CD4-positive, alpha-beta T cell (primary cell): ENCODE results near the gene RNU6-1. TPM values are rescaled to one million over a fixed set of nuclear protein-coding genes. Genes with fewer than 3 reads are reported as not detected.

Source experiments
- ATAC-seq: fragments of 200-7000 bp; cut with Tn5 transposase; one replicate; pipeline ENCODE4 v1.10.0; 2022; ENCODE audit warnings: mild to moderate bottlenecking; ENCODE audit not compliant: poor library complexity
- CTCF ChIA-PET: fragments of 350-600 bp; sonication (Branson Sonifier 250); formaldehyde crosslinking; loops from one replicate; lab custom pipeline; 2021; ENCODE audit warnings: antibody characterized with exemption, inconsistent platforms; lab: Charles Lee
- POLR2A ChIA-PET: fragments of 350-600 bp; sonication (Branson Sonifier 250); formaldehyde crosslinking; loops from one replicate; lab custom pipeline; 2021; ENCODE audit warnings: antibody characterized with exemption, inconsistent platforms; lab: Charles Lee
- DNase-seq, 14 experiments: peaks; one replicate each; pipeline ENCODE4 v3.0.0-alpha.2; 2013 to 2020; ENCODE audit warnings: mixed read lengths in 2 of 14
- H3K27ac ChIP-seq, 2 donors: one replicate each; pipeline versions ENCODE4 v1.5.1 to v1.7.0; 2013; ENCODE audit warnings: low read length in 2 of 2, low read depth in 1 of 2, mild to moderate bottlenecking in 1 of 2
- H3K27me3 ChIP-seq, 2 experiments: 1 replicate in 1 of 2; 2 replicates in 1 of 2; pipeline versions ENCODE4 v1.6.1 to v1.7.0; 2013; ENCODE audit warnings: low read length in 2 of 2, control low read depth in 1 of 2, mild to moderate bottlenecking in 1 of 2, moderate library complexity in 1 of 2; ENCODE audit not compliant: insufficient read depth in 2 of 2, control insufficient read depth in 1 of 2
- H3K36me3 ChIP-seq: one replicate; pipeline ENCODE4 v1.6.1; 2013; ENCODE audit warnings: low read length, control low read depth; ENCODE audit not compliant: insufficient read depth
- H3K4me1 ChIP-seq: one replicate; pipeline ENCODE4 v1.6.1; 2013; ENCODE audit warnings: low read length, control low read depth; ENCODE audit not compliant: insufficient read depth
- H3K4me3 ChIP-seq: one replicate; pipeline ENCODE4 v1.5.1; 2013; ENCODE audit warnings: mild to moderate bottlenecking, low read length, moderate library complexity
- H3K9me3 ChIP-seq, 2 experiments: 1 replicate in 1 of 2; 2 replicates in 1 of 2; pipeline versions ENCODE4 v1.6.1 to v1.7.0; 2013; ENCODE audit warnings: low read length in 2 of 2, mild to moderate bottlenecking in 2 of 2, control low read depth in 1 of 2, moderate library complexity in 1 of 2; ENCODE audit not compliant: control insufficient read depth in 1 of 2, insufficient read depth in 1 of 2
- H3K27ac Mint-ChIP-seq: one replicate; pipeline ENCODE4 v1.8.0; 2020; ENCODE audit warnings: mixed read lengths
- H3K27me3 Mint-ChIP-seq: one replicate; pipeline ENCODE4 v1.8.0; 2021; ENCODE audit warnings: mixed read lengths
- H3K36me3 Mint-ChIP-seq: one replicate; pipeline ENCODE4 v1.8.0; 2021; ENCODE audit warnings: low read depth, mixed read lengths
- H3K4me1 Mint-ChIP-seq: one replicate; pipeline ENCODE4 v1.8.0; 2021; ENCODE audit warnings: low read depth, mixed read lengths
- H3K4me3 Mint-ChIP-seq: one replicate; pipeline ENCODE4 v1.8.0; 2020; ENCODE audit warnings: mild to moderate bottlenecking, mixed read lengths
- H3K9me3 Mint-ChIP-seq: one replicate; pipeline ENCODE4 v1.8.0; 2020; ENCODE audit warnings: mixed read lengths
- intact Hi-C, 2 experiments: fragments of 100-400 bp; cut with DNase I in 1 of 2; cut with micrococcal nuclease in 1 of 2; formaldehyde crosslinking; loops; one replicate each; pipeline versions ENCODE4 v1.15.1 to v1.9.0; 2023 to 2025; cut with DNase I, micrococcal nuclease
- total RNA-seq, 174 experiments: library from RNA in 2 of 174; stranded (reverse) in 2 of 174; gene quantifications; one replicate each; pipeline ENCODE4 v1.2.3 and lab custom pipeline; 2021 to 2026
- TF ChIP-seq, protein P1 (sequence below): fragments of 200-600 bp; IDR thresholded peaks from one replicate; pipeline ENCODE4 v1.8.0; 2022; ENCODE audit warnings: antibody characterized with exemption, mild to moderate bottlenecking

The RNU6-1 gene
- total RNA-seq, 2 experiments from 2014 or later = not detected

DNA sequence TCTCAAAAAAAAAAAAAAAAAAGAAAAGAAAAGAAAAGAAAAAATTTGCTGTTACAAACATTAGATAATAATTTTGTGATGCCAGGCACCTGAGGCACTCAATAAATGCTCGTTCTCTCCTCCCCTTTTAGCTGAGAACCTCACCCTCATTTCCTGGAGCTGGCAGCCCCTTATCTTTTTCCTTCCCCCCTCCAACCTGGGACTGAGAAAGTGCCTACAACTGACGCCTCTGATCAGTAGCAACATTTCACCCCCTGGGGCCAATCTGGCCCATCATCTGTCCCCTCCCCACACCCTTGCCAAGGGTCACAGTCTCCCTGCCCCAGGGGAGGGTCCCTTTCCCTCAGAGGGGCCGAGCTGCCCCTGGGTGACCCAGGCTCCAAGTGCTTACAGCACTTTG lies 12.6 kb upstream of the RNU6-1 start:
- Mint-ChIP-seq H3K27me3 (no peaks in the 10 kb centered on the region), H3K4me3 (no peak overlapping the region), H3K27ac (no peak overlapping the region), H3K36me3 (no peaks in the 10 kb centered on the region), H3K4me1 (no peaks in the 10 kb centered on the region), H3K9me3 (no peaks in the 10 kb centered on the region)
- ChIA-PET POLR2A (no interaction called here), CTCF (no interaction called here)
- ATAC-seq = no peak
- no peak for DNase-seq
- Histone ChIP-seq H3K27me3 (no peaks in the 10 kb centered on the region), H3K4me1 (no peaks in the 10 kb centered on the region), H3K9me3 (no peaks in the 10 kb centered on the region), H3K27ac (no peak overlapping the region), H3K36me3 (no peaks in the 10 kb centered on the region), H3K4me3 (no peak overlapping the region)
- intact Hi-C loops = no loop called here
- TF ChIP-seq, protein P1, sequence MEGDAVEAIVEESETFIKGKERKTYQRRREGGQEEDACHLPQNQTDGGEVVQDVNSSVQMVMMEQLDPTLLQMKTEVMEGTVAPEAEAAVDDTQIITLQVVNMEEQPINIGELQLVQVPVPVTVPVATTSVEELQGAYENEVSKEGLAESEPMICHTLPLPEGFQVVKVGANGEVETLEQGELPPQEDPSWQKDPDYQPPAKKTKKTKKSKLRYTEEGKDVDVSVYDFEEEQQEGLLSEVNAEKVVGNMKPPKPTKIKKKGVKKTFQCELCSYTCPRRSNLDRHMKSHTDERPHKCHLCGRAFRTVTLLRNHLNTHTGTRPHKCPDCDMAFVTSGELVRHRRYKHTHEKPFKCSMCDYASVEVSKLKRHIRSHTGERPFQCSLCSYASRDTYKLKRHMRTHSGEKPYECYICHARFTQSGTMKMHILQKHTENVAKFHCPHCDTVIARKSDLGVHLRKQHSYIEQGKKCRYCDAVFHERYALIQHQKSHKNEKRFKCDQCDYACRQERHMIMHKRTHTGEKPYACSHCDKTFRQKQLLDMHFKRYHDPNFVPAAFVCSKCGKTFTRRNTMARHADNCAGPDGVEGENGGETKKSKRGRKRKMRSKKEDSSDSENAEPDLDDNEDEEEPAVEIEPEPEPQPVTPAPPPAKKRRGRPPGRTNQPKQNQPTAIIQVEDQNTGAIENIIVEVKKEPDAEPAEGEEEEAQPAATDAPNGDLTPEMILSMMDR = no peak

DNA sequence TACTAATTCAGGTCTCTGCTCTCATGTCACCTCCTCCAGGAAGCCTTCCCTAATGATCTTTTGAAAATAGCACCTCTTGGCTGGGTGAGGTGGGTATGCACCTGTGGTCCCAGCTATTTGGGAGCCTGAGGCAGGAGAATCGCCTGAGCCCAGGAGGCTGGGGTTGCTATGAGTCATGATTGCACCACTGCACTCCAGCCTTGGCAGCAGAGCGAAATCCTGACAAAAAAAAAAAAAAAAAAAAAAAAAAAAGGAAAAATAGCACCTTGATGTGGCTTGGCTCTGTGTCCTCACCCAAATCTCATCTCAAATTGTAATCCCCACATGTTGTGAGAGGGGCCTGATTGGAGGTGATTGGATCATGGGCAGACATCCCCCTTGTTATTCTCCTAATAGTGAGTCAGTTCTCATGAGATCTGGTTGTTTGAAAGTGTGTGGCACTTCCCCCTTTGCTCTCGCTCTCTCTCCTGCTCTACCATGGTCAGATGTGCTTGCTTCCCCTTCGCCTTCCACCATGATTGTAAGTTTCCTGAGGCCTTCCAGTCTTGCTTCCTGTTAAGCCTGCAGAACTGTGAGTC lies 11.2 kb upstream of the RNU6-1 start:
- no peaks in the 10 kb centered on the region for H3K36me3 Mint-ChIP-seq
- H3K27me3 Mint-ChIP-seq = no peaks in the 10 kb centered on the region
- no peaks in the 10 kb centered on the region for H3K36me3 ChIP-seq
- H3K27ac Mint-ChIP-seq = no peak overlapping the region
- no peaks in the 10 kb centered on the region for H3K4me1 ChIP-seq
- intact Hi-C loops = no loop called here
- POLR2A ChIA-PET = no interaction called here
- CTCF ChIA-PET = no interaction called here
- H3K27me3 ChIP-seq = no peaks in the 10 kb centered on the region
- DNase-seq = peak in 2 of 14 experiments; percentile 47 to 62
- no peaks in the 10 kb centered on the region for H3K9me3 Mint-ChIP-seq
- H3K4me1 Mint-ChIP-seq = no peaks in the 10 kb centered on the region
- H3K4me3 Mint-ChIP-seq = no peak overlapping the region
- H3K4me3 ChIP-seq = no peak overlapping the region
- no peaks in the 10 kb centered on the region for H3K9me3 ChIP-seq
- ATAC-seq = no peak
- no peak overlapping the region for H3K27ac ChIP-seq
- TF ChIP-seq, protein P1 = no peak

DNA sequence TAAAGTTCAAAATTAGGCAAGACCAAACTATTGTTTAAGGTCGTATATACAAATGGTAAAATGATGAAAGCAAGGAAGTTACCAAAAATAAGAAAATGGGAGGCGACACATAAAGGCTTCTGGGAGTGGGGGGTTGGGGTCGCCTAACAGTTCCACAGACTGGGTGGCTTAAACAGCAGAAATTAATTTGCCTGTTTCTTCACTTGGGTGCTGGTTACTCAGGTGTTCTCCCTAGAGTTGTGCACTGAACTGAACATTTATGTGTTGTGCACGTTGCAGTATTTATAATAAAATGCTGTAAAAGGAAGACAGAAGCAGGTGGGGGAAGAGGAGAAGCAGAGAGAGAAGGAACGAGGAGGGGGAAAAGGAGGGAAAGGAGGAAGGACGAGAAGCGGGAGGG lies 10.5 kb upstream of the RNU6-1 start:
- no peaks in the 10 kb centered on the region for H3K9me3 Mint-ChIP-seq
- Histone ChIP-seq H3K36me3 (no peaks in the 10 kb centered on the region), H3K4me3 (no peak overlapping the region), H3K4me1 (no peaks in the 10 kb centered on the region), H3K9me3 (no peaks in the 10 kb centered on the region), H3K27ac (no peak overlapping the region), H3K27me3 (no peaks in the 10 kb centered on the region)
- DNase-seq = no peak
- ChIA-PET POLR2A (no interaction called here), CTCF (no interaction called here)
- no peaks in the 10 kb centered on the region for H3K36me3 Mint-ChIP-seq
- H3K4me1 Mint-ChIP-seq = no peaks in the 10 kb centered on the region
- intact Hi-C loops = no loop called here
- no peak for ATAC-seq
- no peaks in the 10 kb centered on the region for H3K27me3 Mint-ChIP-seq
- TF ChIP-seq, protein P1 = no peak
- H3K27ac Mint-ChIP-seq = no peak overlapping the region
- no peak overlapping the region for H3K4me3 Mint-ChIP-seq
